GM12878 (cell line): Measurements from ENCODE around the gene TSHB.

Experiments
- BCL11A ChIP-seq: IDR thresholded peaks from 2 replicates; pipeline ENCODE4 v1.6.1; 2011; ENCODE audit warnings: low read depth, low read length
- EZH2 ChIP-seq: IDR thresholded peaks from 2 replicates; pipeline ENCODE4 v1.6.1; 2012; ENCODE audit warnings: low read depth, mild to moderate bottlenecking, control low read depth, inconsistent platforms, low read length, borderline replicate concordance; ENCODE audit not compliant: control insufficient read depth
- JUND ChIP-seq: IDR thresholded peaks from 2 replicates; pipeline ENCODE4 v1.6.1; 2012; ENCODE audit warnings: low read depth, mild to moderate bottlenecking, low read length, improper control_type of control experiment, moderate library complexity

DNA sequence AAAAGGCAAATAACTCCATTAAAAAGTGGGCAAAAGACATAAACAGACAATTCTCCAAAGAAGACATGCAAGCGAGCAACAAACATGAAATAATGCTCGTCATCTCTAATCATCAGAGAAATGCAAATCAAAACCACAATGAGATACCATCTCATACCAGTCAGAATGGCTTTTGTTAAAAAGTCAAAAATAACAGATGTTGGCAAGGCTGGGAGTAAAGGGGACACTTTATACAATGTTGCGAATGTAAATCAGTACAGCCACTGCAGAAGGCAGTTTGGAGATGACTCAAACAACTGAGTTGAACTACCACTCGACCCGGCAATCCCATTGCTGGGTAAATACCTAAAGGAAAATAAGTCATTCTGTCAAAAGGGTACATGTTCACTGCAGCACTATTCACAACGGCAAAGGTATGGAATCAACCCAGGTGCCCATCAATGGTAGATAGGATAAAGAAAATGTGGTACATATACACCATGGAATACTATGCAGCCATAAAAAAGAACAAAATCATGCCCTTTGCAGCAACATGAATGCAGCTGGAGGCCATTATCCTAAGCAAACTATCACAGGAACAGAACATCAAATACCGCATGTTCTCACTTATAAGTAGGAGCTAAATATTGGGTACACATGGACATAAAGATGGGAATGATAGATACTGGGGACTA is 33.7 kb downstream of the TSHB start:
- TF ChIP-seq JUND (no peak), BCL11A (no peak), EZH2 (no peak)
